HG02981 (cell line): Measurements from ENCODE around the gene RPUSD1.
"Not testable (repeated sequence)": the region's sequence is repeated elsewhere in the genome, so short reads cannot be mapped to it uniquely, and the experiment has no call there.

Experiments
- ATAC-seq: cut with Tn5 transposase; IDR thresholded peaks from one replicate; pipeline ENCODE4 v1.9.1; 2021; ENCODE audit warnings: mild to moderate bottlenecking, moderate library complexity; ENCODE audit not compliant: unreplicated experiment

Gene RPUSD1, protein sequence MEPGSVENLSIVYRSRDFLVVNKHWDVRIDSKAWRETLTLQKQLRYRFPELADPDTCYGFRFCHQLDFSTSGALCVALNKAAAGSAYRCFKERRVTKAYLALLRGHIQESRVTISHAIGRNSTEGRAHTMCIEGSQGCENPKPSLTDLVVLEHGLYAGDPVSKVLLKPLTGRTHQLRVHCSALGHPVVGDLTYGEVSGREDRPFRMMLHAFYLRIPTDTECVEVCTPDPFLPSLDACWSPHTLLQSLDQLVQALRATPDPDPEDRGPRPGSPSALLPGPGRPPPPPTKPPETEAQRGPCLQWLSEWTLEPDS

GRCh38 chr16:787978-788398, at the start of gene RPUSD1:
Gene RPUSD1, minus strand, starts transcription at chr16:788381. Its CDS starts 644 bp downstream, at chr16:787737.
- ATAC-seq, result no peak

GRCh38 chr16:836822-837221, 48.6 kb upstream of the RPUSD1 start:
- ATAC-seq, result not testable (repeated sequence)

GRCh38 chr16:836221-836620, 48.0 kb upstream of the RPUSD1 start:
- no peak for ATAC-seq

DNA sequence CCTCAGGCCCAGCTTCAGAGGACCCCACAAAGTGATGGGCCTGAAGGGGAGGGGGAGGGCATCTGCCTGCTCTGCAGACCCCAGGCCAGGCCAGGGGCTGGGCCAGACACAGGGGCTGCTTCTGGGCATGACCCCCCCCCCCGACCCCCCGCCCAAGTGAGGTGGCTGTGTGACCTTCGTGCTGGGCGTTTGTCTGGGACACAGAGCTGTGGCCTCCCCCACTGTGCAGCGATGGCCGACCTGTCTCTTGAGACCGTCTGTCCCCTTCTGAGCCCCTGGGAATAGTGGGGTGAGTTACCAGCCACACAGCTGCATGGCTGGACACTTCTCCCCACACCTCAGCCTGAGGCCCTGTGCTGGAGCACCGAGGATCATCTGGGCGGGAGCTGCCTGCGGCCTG, 47.2 kb upstream of the RPUSD1 start:
- ATAC-seq, result no peak

- no peak for ATAC-seq
Measured at GRCh38 chr16:833411-833810, 45.2 kb upstream of the RPUSD1 start.

- no peak for ATAC-seq
Measured at GRCh38 chr16:832652-833336, 44.6 kb upstream of the RPUSD1 start.

- ATAC-seq, result no peak
Measured at GRCh38 chr16:831571-832413, 43.6 kb upstream of the RPUSD1 start.

GRCh38 chr16:830871-831570, 42.8 kb upstream of the RPUSD1 start:
- ATAC-seq, result no peak

- ATAC-seq, result no peak
Measured at GRCh38 chr16:830107-830870, 42.1 kb upstream of the RPUSD1 start.

GRCh38 chr16:828891-829290, 40.7 kb upstream of the RPUSD1 start:
- ATAC-seq, result no peak

GRCh38 chr16:827513-827912, 39.3 kb upstream of the RPUSD1 start:
- no peak for ATAC-seq

DNA sequence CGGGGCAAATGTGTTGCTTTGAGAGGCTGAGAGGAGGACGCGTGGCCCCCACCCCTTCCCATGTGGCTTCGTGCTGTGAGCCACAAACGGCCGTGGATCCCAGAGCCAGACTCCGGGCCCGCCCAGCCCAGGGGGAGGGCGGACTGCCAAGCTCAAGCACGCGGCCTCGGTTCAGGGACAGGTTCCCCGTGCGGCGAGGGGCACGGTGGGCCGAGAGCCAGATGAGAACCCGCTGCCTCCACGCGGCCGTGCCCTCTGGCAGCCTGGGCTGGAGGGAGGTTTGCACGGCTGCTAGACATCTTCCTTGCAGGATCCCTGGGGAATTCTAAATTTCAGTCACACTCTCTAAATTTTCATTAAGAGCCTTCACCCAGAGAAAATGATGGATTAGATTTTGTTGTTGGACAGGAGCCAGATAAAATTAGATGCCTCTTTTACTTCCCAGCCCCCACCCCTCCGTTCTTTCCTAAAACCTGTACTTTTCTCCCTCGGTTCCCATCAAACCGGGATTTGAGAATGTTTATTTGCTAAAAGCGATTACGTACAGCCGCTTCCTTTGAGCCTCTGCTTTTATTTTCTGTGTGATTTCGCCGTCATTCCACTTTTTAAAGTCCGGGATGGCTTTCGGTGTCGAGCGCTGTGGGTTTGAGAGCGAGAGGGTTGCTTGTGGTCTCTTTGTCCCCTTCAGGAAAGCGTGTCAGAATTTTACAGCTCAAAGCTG, 37.3 kb upstream of the RPUSD1 start:
- ATAC-seq, result no peak

- no peak for ATAC-seq
Measured at GRCh38 chr16:824601-825000, 36.4 kb upstream of the RPUSD1 start.

DNA sequence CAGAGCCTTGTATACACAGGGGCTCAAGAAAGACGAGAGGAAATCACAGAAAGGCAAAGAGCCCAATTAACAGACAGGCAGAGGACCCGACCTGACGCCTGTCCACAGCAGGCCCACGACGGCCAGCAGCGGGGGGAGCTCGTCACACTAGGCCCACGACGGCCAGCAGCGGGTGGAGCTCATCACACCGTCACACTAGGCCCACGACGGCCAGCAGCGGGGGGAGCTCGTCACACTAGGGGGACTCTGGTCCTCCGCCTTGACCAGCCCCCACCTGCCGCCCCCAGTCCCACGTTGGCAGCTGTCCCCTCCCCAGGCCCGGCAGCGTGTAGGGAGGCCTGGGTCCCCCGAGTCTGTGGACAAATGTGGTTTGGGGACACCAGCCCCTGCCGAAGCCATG, 36.0 kb upstream of the RPUSD1 start:
- no peak for ATAC-seq

DNA sequence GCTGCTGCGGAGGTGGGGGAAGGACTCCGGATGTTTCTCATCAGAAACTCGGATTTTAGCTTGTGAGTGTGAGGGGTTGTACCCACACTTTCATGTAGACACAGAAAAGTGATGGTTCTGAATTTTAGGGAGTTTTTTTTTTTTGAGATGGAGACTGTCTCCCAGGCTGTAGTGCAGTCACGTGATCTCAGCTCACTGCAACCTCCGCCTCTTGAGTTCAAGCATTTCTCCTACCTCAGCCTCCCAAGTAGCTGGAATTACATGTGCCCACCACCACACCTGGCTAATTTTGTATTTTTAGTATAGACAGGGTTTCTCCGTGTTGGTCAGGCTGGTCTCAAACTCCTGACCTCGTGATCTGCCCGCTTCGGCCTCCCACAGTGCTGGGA, 34.7 kb upstream of the RPUSD1 start:
- no peak for ATAC-seq

- ATAC-seq, result no peak
Measured at GRCh38 chr16:822174-822908, 34.2 kb upstream of the RPUSD1 start.

- no peak for ATAC-seq
Measured at GRCh38 chr16:821751-822150, 33.6 kb upstream of the RPUSD1 start.

DNA sequence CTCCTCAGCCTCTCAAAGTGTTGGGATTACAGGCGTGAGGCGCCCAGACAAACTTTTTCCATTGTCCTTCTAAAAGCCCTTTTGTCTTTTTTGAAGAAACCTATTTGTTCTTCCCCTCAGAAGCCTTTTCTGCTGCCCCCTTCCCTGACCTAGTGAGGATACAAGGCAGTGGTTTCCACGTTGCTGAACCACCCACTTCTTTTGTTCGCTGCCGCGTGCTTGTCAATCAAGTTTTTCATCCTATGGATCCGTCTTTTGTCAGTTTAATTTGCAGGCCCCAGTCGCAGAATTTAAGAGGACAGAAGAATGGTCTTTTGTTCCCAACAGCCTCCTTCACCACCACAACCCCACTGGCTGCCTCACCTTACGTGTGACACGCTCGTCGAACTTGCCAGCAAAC, 32.6 kb upstream of the RPUSD1 start:
- no peak for ATAC-seq

GRCh38 chr16:820044-820408, 31.8 kb upstream of the RPUSD1 start:
- not testable (repeated sequence) for ATAC-seq
